HuH-7 (cell line): ENCODE results near the gene OLFML2B.
"Not testable (repeated sequence)": the region's sequence is repeated elsewhere in the genome, so short reads cannot be mapped to it uniquely, and the experiment has no call there.

Source experiments
- DNase-seq: peaks from one replicate; pipeline ENCODE4 v3.0.0; 2011; ENCODE audit warnings: low spot score

Gene OLFML2B

GRCh38 chr1:162035241-162035640 is 11.6 kb upstream of the OLFML2B start:
- no peak for DNase-seq

- no peak for DNase-seq
These were observed 9.8 kb upstream of the OLFML2B start for GRCh38 chr1:162033428-162033827.

GRCh38 chr1:162030759-162031280 is 7.2 kb upstream of the OLFML2B start:
- no peak for DNase-seq

- no peak for DNase-seq
These were observed 5.5 kb upstream of the OLFML2B start for GRCh38 chr1:162029157-162029556.

- DNase-seq: no peak
These were observed 5.1 kb upstream of the OLFML2B start for GRCh38 chr1:162028726-162029125.

GRCh38 chr1:162026881-162027280 is 3.2 kb upstream of the OLFML2B start:
- DNase-seq: no peak

GRCh38 chr1:162025541-162025940 is 1.9 kb upstream of the OLFML2B start:
- no peak for DNase-seq

- no peak for DNase-seq
These were observed 505 bp downstream of the OLFML2B start for GRCh38 chr1:162023181-162023546.

- no peak for DNase-seq
These were observed 1.0 kb downstream of the OLFML2B start for GRCh38 chr1:162022626-162023025.

- no peak for DNase-seq
These were observed 2.5 kb downstream of the OLFML2B start for GRCh38 chr1:162021124-162021523.

- DNase-seq: no peak
These were observed 3.5 kb downstream of the OLFML2B start for GRCh38 chr1:162020150-162020549.

- DNase-seq: no peak
These were observed 4.2 kb downstream of the OLFML2B start for GRCh38 chr1:162019446-162019845.

GRCh38 chr1:162019006-162019405 is 4.7 kb downstream of the OLFML2B start:
- DNase-seq: no peak

- no peak for DNase-seq
These were observed 5.3 kb downstream of the OLFML2B start for GRCh38 chr1:162018418-162018817.

- DNase-seq: not testable (repeated sequence)
These were observed 5.9 kb downstream of the OLFML2B start for GRCh38 chr1:162017791-162018190.

GRCh38 chr1:162016631-162017030 is 7.0 kb downstream of the OLFML2B start:
- DNase-seq: no peak

GRCh38 chr1:162015196-162015595 is 8.5 kb downstream of the OLFML2B start:
- no peak for DNase-seq

- DNase-seq: no peak
These were observed 9.5 kb downstream of the OLFML2B start for GRCh38 chr1:162014202-162014601.

- DNase-seq: no peak
These were observed 10.4 kb downstream of the OLFML2B start for GRCh38 chr1:162013289-162013688.

- no peak for DNase-seq
These were observed 12.2 kb downstream of the OLFML2B start for GRCh38 chr1:162011337-162012012.

- DNase-seq: no peak
These were observed 13.5 kb downstream of the OLFML2B start for GRCh38 chr1:162010175-162010506.

- no peak for DNase-seq
These were observed 14.0 kb downstream of the OLFML2B start for GRCh38 chr1:162009501-162010174.

GRCh38 chr1:162008799-162009198 is 14.9 kb downstream of the OLFML2B start:
- no peak for DNase-seq

- no peak for DNase-seq
These were observed 16.2 kb downstream of the OLFML2B start for GRCh38 chr1:162007466-162007865.
